Suprapubic skin (tissue), 4 donors: ENCODE data around the gene TBC1D22A. TPM values are rescaled to one million over a fixed set of nuclear protein-coding genes. Genes with fewer than 3 reads are reported as not detected.
"Not testable (repeated sequence)": the region's sequence is repeated elsewhere in the genome, so short reads cannot be mapped to it uniquely, and the experiment has no call there.

Experiments
- DNase-seq, 2 donors: peaks; one replicate each; pipeline ENCODE4 v3.0.0-alpha.2; 2019; ENCODE audit warnings: low spot score in 2 of 2
- H3K27ac ChIP-seq: fragments of 200-600 bp; sonication (generic); one replicate; pipeline ENCODE4 v1.5.1; 2019
- H3K27me3 ChIP-seq: fragments of 200-600 bp; sonication (generic); one replicate; pipeline ENCODE4 v1.5.1; 2019
- H3K36me3 ChIP-seq: fragments of 200-600 bp; sonication (generic); one replicate; pipeline ENCODE4 v1.5.1; 2019
- H3K4me1 ChIP-seq: fragments of 200-600 bp; sonication (generic); one replicate; pipeline ENCODE4 v1.5.1; 2019
- H3K4me3 ChIP-seq: fragments of 200-600 bp; sonication (generic); one replicate; pipeline ENCODE4 v1.5.1; 2019; ENCODE audit warnings: mild to moderate bottlenecking
- H3K9me3 ChIP-seq: fragments of 200-600 bp; sonication (generic); one replicate; pipeline ENCODE4 v1.5.1; 2019
- CTCF ChIP-seq, 2 donors: fragments of 200-600 bp in 1 of 2; fragments of 450-650 bp in 1 of 2; sonication (generic) in 1 of 2; IDR thresholded peaks; one replicate each; pipeline ENCODE4 v1.5.1; 2016 to 2019; ENCODE audit warnings: antibody characterized with exemption in 2 of 2, mild to moderate bottlenecking in 1 of 2, moderate library complexity in 1 of 2
- EP300 ChIP-seq: sonication (generic); formaldehyde crosslinking; IDR thresholded peaks from one replicate; pipeline ENCODE4 v1.6.1; 2017; ENCODE audit warnings: antibody characterized with exemption
- POLR2A ChIP-seq, 2 donors: fragments of 450-650 bp; IDR thresholded peaks; one replicate each; pipeline ENCODE4 v1.6.1; 2017; ENCODE audit warnings: antibody characterized with exemption in 2 of 2, mild to moderate bottlenecking in 2 of 2, moderate library complexity in 2 of 2
- POLR2AphosphoS5 ChIP-seq, 3 donors: sonication (generic); formaldehyde crosslinking; IDR thresholded peaks; one replicate each; pipeline ENCODE4 v1.6.1; 2017; ENCODE audit warnings: antibody characterized with exemption in 3 of 3
- whole genome bisulfite sequencing: methylation state at CpG from one replicate; pipeline ENCODE4 v1.1.5; 2018; 5-methylcytosine and 5-hydroxymethylcytosine counted together
- total RNA-seq, 4 donors: library from RNA; depleted of rRNA; stranded (reverse); fragments of >200 nt; gene quantifications; one replicate each; pipeline ENCODE4 v1.1.0, GENCODE V29; 2016

The TBC1D22A gene
- total RNA-seq, 4 donors from 2014 or later = 24.8 to 43.2 (median 35.4) TPM

GRCh38 chr22:47139790-47140119, 377.3 kb downstream of the TBC1D22A start:
- Histone ChIP-seq H3K27me3 (no peaks in the 10 kb centered on the region), H3K36me3 (no peaks in the 10 kb centered on the region), H3K27ac (no peak overlapping the region), H3K4me3 (no peak overlapping the region), H3K4me1 (peaks cover 19% of the 10 kb centered on the region), H3K9me3 (no peaks in the 10 kb centered on the region)
- 92% methylated on average over 6 of the region's 6 CpGs for WGBS
- DNase-seq = no peak
- no peak for TF ChIP-seq POLR2A (IDR thresholded peaks at IDR 0.05)
- no peak for TF ChIP-seq CTCF (IDR thresholded peaks at IDR 0.05)
- no peak for TF ChIP-seq EP300
- TF ChIP-seq POLR2AphosphoS5 (IDR thresholded peaks at IDR 0.05) = no peak

GRCh38 chr22:47140975-47141374, 378.5 kb downstream of the TBC1D22A start:
- not testable (repeated sequence) for H3K27ac ChIP-seq

GRCh38 chr22:47142427-47143046, 380.1 kb downstream of the TBC1D22A start:
- H3K27ac ChIP-seq = peak overlapping the region; percentile 83
- H3K9me3 ChIP-seq = no peaks in the 10 kb centered on the region
- no peak for DNase-seq
- H3K36me3 ChIP-seq = no peaks in the 10 kb centered on the region
- H3K4me1 ChIP-seq = peaks cover 30% of the 10 kb centered on the region
- H3K27me3 ChIP-seq = no peaks in the 10 kb centered on the region
- no peak overlapping the region for H3K4me3 ChIP-seq
- WGBS = 90% methylated on average over 2 of the region's 2 CpGs
- TF ChIP-seq POLR2AphosphoS5 (IDR thresholded peaks at IDR 0.05) (no peak), CTCF (IDR thresholded peaks at IDR 0.05) (no peak), EP300 (no peak), POLR2A (IDR thresholded peaks at IDR 0.05) (no peak)

More at GRCh38 chr22:47140975-47141374, 378.5 kb downstream of the TBC1D22A start:
- H3K9me3 ChIP-seq, H3K4me3 ChIP-seq, H3K27me3 ChIP-seq, DNase-seq, H3K36me3 ChIP-seq: not testable (repeated sequence)
- WGBS = 93% methylated on average over 8 of the region's 8 CpGs
- peaks cover 27% of the 10 kb centered on the region for H3K4me1 ChIP-seq

- Histone ChIP-seq H3K9me3 (no peaks in the 10 kb centered on the region), H3K27me3 (no peaks in the 10 kb centered on the region), H3K27ac (peak overlapping the region; percentile 83), H3K4me1 (peaks cover 30% of the 10 kb centered on the region), H3K4me3 (no peak overlapping the region), H3K36me3 (no peaks in the 10 kb centered on the region)
- WGBS = 60% methylated on average over 13 of the region's 16 CpGs
- TF ChIP-seq CTCF (IDR thresholded peaks at IDR 0.05) (no peak), POLR2AphosphoS5 (IDR thresholded peaks at IDR 0.05) (no peak), EP300 (no peak), POLR2A (IDR thresholded peaks at IDR 0.05) (no peak)
- DNase-seq = no peak
Measured at GRCh38 chr22:47143249-47143938, 380.9 kb downstream of the TBC1D22A start.

GRCh38 chr22:47144076-47144765, 381.8 kb downstream of the TBC1D22A start:
- Histone ChIP-seq H3K4me1 (peaks cover 30% of the 10 kb centered on the region), H3K27ac (peak overlapping the region; percentile 83), H3K4me3 (no peak overlapping the region), H3K9me3 (no peaks in the 10 kb centered on the region), H3K27me3 (no peaks in the 10 kb centered on the region), H3K36me3 (no peaks in the 10 kb centered on the region)
- WGBS = 80% methylated on average over 11 of the region's 24 CpGs
- TF ChIP-seq EP300 (no peak), CTCF (IDR thresholded peaks at IDR 0.05) (peak in 1 of 2 donors; percentile 12), POLR2AphosphoS5 (IDR thresholded peaks at IDR 0.05) (no peak), POLR2A (IDR thresholded peaks at IDR 0.05) (no peak)
- no peak for DNase-seq
